Neural cell (in vitro differentiated cells): ENCODE measurements around the gene IL7R. TPM values are rescaled to one million over a fixed set of nuclear protein-coding genes. Genes with fewer than 3 reads are reported as not detected.

Source experiments
- H2AFZ ChIP-seq: fragments of 200-600, 300-800 bp; sonication (generic), shearing (Covaris generic); 2 replicates; pipeline ENCODE4 v1.6.0; 2014; ENCODE audit warnings: low read depth, mild to moderate bottlenecking, antibody characterized with exemption, low read length, moderate library complexity
- H3F3A ChIP-seq: fragments of 200-600 bp; shearing (Covaris generic); 2 replicates; pipeline ENCODE4 v1.6.1; 2016; ENCODE audit warnings: mild to moderate bottlenecking, moderate library complexity, mixed read lengths, antibody characterized with exemption, low read length; ENCODE audit not compliant: insufficient read depth, poor library complexity, severe bottlenecking
- H3K27ac ChIP-seq: fragments of 200-600, 300-800 bp; sonication (generic), shearing (Covaris generic); 2 replicates; pipeline ENCODE4 v1.5.1; 2014; ENCODE audit warnings: mild to moderate bottlenecking, low read length, moderate library complexity
- H3K27me3 ChIP-seq: fragments of 300-800, 200-600 bp; sonication (generic), shearing (Covaris generic); 2 replicates; pipeline ENCODE4 v1.6.0; 2014; ENCODE audit warnings: mild to moderate bottlenecking, low read depth, low read length, moderate library complexity; ENCODE audit not compliant: insufficient read depth
- H3K36me3 ChIP-seq: fragments of 300-800, 200-600 bp; sonication (generic), shearing (Covaris generic); 2 replicates; pipeline ENCODE4 v1.5.1; 2014; ENCODE audit warnings: mild to moderate bottlenecking, antibody characterized with exemption, low read length, moderate library complexity; ENCODE audit not compliant: insufficient read depth
- H3K4me2 ChIP-seq: fragments of 300-800, 200-600 bp; sonication (generic), shearing (Covaris generic); 2 replicates; pipeline ENCODE4 v1.6.0; 2014; ENCODE audit warnings: mild to moderate bottlenecking, low read length
- H3K4me3 ChIP-seq: fragments of 300-800, 200-600 bp; sonication (generic), shearing (Covaris generic); 2 replicates; pipeline ENCODE4 v1.5.1; 2014; ENCODE audit warnings: mild to moderate bottlenecking, low read length, moderate library complexity
- H3K79me2 ChIP-seq: fragments of 200-600 bp; shearing (Covaris generic); replicated peaks from 2 replicates; pipeline ENCODE4 v1.6.0; 2014; ENCODE audit warnings: mild to moderate bottlenecking, low read length, moderate library complexity; ENCODE audit not compliant: insufficient read depth
- H3K9ac ChIP-seq: fragments of 300-800, 200-600 bp; sonication (generic), shearing (Covaris generic); 2 replicates; pipeline ENCODE4 v1.6.1; 2016; ENCODE audit warnings: mild to moderate bottlenecking, low read length, mixed read lengths
- H3K9me2 ChIP-seq: fragments of 200-600 bp; shearing (Covaris generic); 2 replicates; pipeline ENCODE4 v1.6.1; 2016; ENCODE audit warnings: mild to moderate bottlenecking, low read length, mixed read lengths; ENCODE audit not compliant: insufficient read depth
- H3K9me3 ChIP-seq: fragments of 200-600, 300-800 bp; sonication (generic), shearing (Covaris generic); 2 replicates; pipeline ENCODE4 v1.6.1; 2016; ENCODE audit warnings: mild to moderate bottlenecking, mixed run types, low read length, moderate library complexity, mixed read lengths
- H4K20me1 ChIP-seq: fragments of 200-600 bp; shearing (Covaris generic); 2 replicates; pipeline ENCODE4 v1.6.1; 2016; ENCODE audit warnings: mild to moderate bottlenecking, mixed run types; ENCODE audit not compliant: insufficient read depth
- CTCF ChIP-seq: fragments of 450-650 bp; IDR thresholded peaks from 2 replicates; pipeline ENCODE4 v1.5.1; 2014; ENCODE audit warnings: antibody characterized with exemption, mild to moderate bottlenecking, moderate library complexity; ENCODE audit not compliant: poor library complexity, severe bottlenecking
- EP300 ChIP-seq: fragments of 450-650 bp; conservative IDR thresholded peaks from 2 replicates; pipeline ENCODE4 v1.6.1; 2014; ENCODE audit warnings: antibody characterized with exemption, mild to moderate bottlenecking, moderate library complexity; ENCODE audit not compliant: poor library complexity, severe bottlenecking
- EZH2 ChIP-seq: fragments of 200-600, 300-800 bp; shearing (Covaris generic), sonication (generic); IDR thresholded peaks from 2 replicates; pipeline ENCODE4 v1.6.1; 2014; ENCODE audit warnings: antibody characterized with exemption, low read length, borderline replicate concordance, mild to moderate bottlenecking; ENCODE audit not compliant: insufficient read depth, poor library complexity, severe bottlenecking
- MXI1 ChIP-seq: fragments of 450-650 bp; conservative IDR thresholded peaks from 2 replicates; pipeline ENCODE4 v1.6.1; 2014; ENCODE audit warnings: antibody characterized with exemption, mild to moderate bottlenecking; ENCODE audit not compliant: poor library complexity, severe bottlenecking
- POLR2AphosphoS5 ChIP-seq: IDR thresholded peaks from 2 replicates; pipeline ENCODE4 v1.6.1; 2012
- RAD21 ChIP-seq: fragments of 450-650 bp; conservative IDR thresholded peaks from 2 replicates; pipeline ENCODE4 v1.6.1; 2014; ENCODE audit warnings: antibody characterized with exemption, mild to moderate bottlenecking, moderate library complexity
- REST ChIP-seq: IDR thresholded peaks from 2 replicates; pipeline ENCODE4 v1.6.1; 2012; ENCODE audit warnings: borderline replicate concordance
- SMC3 ChIP-seq: fragments of 450-650 bp; conservative IDR thresholded peaks from 2 replicates; pipeline ENCODE4 v1.6.1; 2014; ENCODE audit warnings: antibody characterized with exemption, mild to moderate bottlenecking, moderate library complexity; ENCODE audit not compliant: poor library complexity
- TAF1 ChIP-seq: IDR thresholded peaks from 2 replicates; pipeline ENCODE4 v1.6.1; 2012; ENCODE audit warnings: low read depth
- polyA plus RNA-seq: library from polyadenylated mRNA; depleted of rRNA; stranded (reverse); fragments of >200 nt; gene quantifications from 2 replicates; pipeline ENCODE4 v1.2.3, GENCODE V29; 2014

The IL7R gene
- polyA plus RNA-seq, 1 donor from 2014 or later: not detected

GRCh38 chr5:35815089-35815936, 41.4 kb upstream of the IL7R start:
- no peak overlapping the region for H3K9ac ChIP-seq
- H4K20me1 ChIP-seq: no peaks in the 10 kb centered on the region
- no peak overlapping the region for H3K4me2 ChIP-seq
- H3K79me2 ChIP-seq: no peaks in the 10 kb centered on the region
- H3K9me3 ChIP-seq: no peaks in the 10 kb centered on the region
- H3K9me2 ChIP-seq: no peaks in the 10 kb centered on the region
- no peaks in the 10 kb centered on the region for H3K27me3 ChIP-seq
- no peaks in the 10 kb centered on the region for H3K36me3 ChIP-seq
- H3K4me3 ChIP-seq: no peak overlapping the region
- no peak overlapping the region for H2AFZ ChIP-seq
- H3F3A ChIP-seq: no peaks in the 10 kb centered on the region
- TF ChIP-seq CTCF (no peak), RAD21 (no peak), TAF1 (no peak), EZH2 (no peak), POLR2AphosphoS5 (no peak), SMC3 (no peak)
- H3K27ac ChIP-seq: no peak overlapping the region

DNA sequence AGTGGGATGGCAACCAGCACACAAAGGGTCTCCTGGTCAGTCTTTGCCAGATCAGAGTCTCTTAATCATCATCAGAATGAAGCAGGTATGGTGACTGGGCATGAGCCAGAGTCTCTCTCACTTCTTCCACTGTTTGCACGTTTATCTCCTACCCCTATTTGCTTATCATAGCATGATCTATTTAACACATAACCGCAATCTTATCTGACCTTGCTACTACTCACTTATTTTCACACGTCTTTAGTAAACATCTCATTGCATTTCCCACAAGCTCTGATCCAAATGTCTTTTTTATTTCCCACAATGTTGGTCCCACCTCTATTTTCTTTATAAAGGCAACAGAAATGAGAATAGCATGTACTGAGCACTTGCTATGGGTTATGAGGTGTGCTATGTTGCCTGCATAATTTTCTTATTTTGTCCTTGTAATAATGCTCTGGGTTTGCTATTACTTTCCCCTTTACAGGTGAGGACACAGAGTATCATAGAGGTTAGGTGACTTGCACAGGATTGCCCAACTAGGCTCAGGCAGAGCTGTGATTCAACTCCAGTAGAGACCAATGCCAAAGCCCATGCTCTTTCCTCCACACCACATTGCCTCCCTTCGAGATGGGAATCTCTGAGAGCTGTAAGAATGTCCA, 39.7 kb upstream of the IL7R start:
- H3K9me2 ChIP-seq: no peaks in the 10 kb centered on the region
- no peak overlapping the region for H2AFZ ChIP-seq
- no peak overlapping the region for H3K9ac ChIP-seq
- H3K36me3 ChIP-seq: no peaks in the 10 kb centered on the region
- H3K4me2 ChIP-seq: no peak overlapping the region
- H3K79me2 ChIP-seq: no peaks in the 10 kb centered on the region
- H3K4me3 ChIP-seq: no peak overlapping the region
- no peaks in the 10 kb centered on the region for H3K27me3 ChIP-seq
- H4K20me1 ChIP-seq: no peaks in the 10 kb centered on the region
- H3K9me3 ChIP-seq: no peaks in the 10 kb centered on the region
- H3K27ac ChIP-seq: no peak overlapping the region
- TF ChIP-seq MXI1 (no peak), POLR2AphosphoS5 (no peak), TAF1 (no peak), REST (no peak), RAD21 (no peak), SMC3 (no peak), CTCF (no peak), EZH2 (no peak), EP300 (no peak)
- no peaks in the 10 kb centered on the region for H3F3A ChIP-seq
